ENCODE data around the gene NTRK1.

DNA sequence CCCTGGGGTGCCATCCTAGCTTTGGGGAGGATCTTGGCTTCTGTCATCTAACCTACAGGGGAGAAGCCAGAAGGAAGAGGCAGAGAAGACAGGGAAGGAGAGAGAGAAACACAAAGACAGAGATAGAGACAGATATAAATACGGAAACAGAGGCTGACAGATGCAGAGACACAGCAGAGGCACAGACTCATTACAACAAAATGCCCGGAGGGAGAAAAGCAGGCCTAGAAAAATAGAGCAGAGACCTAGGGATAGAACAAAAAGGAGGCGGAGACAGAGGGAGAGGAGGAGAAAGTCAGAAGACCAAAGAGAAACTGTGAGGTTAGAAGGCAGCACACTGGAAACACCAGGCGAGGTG lies 34.8 kb downstream of the NTRK1 start:
- TF ChIP-seq, protein P1, sequence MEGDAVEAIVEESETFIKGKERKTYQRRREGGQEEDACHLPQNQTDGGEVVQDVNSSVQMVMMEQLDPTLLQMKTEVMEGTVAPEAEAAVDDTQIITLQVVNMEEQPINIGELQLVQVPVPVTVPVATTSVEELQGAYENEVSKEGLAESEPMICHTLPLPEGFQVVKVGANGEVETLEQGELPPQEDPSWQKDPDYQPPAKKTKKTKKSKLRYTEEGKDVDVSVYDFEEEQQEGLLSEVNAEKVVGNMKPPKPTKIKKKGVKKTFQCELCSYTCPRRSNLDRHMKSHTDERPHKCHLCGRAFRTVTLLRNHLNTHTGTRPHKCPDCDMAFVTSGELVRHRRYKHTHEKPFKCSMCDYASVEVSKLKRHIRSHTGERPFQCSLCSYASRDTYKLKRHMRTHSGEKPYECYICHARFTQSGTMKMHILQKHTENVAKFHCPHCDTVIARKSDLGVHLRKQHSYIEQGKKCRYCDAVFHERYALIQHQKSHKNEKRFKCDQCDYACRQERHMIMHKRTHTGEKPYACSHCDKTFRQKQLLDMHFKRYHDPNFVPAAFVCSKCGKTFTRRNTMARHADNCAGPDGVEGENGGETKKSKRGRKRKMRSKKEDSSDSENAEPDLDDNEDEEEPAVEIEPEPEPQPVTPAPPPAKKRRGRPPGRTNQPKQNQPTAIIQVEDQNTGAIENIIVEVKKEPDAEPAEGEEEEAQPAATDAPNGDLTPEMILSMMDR (IDR thresholded peaks at IDR 0.05), result no peak
- no peak for TF ChIP-seq POLR2A (IDR thresholded peaks at IDR 0.05)

Data from upper lobe of left lung (tissue), 4 donors.